H1 (cell line): Measurements from ENCODE around the gene PRRG3.

Experiments
- CTCF ChIP-seq, 3 experiments: IDR thresholded peaks; 1 replicate in 2 of 3; 2 replicates in 1 of 3; pipeline versions ENCODE4 v1.5.1 to v1.6.1; 2011; ENCODE audit warnings: low read length in 3 of 3, mild to moderate bottlenecking in 3 of 3, inconsistent platforms in 2 of 3, low read depth in 1 of 3, moderate library complexity in 1 of 3; ENCODE audit not compliant: insufficient read depth in 1 of 3; ENCODE audit errors: control extremely low read depth in 1 of 3
- JUND ChIP-seq: IDR thresholded peaks from 2 replicates; pipeline ENCODE4 v1.6.1; 2011; ENCODE audit warnings: mild to moderate bottlenecking, improper control_type of control experiment, low read length
- POLR2A ChIP-seq, 2 experiments: IDR thresholded peaks; 1 replicate in 1 of 2; 2 replicates in 1 of 2; pipeline ENCODE4 v1.6.1; 2011; ENCODE audit warnings: low read depth in 2 of 2, low read length in 2 of 2, mild to moderate bottlenecking in 2 of 2; ENCODE audit errors: control extremely low read depth in 1 of 2
- RFX5 ChIP-seq: IDR thresholded peaks from 2 replicates; pipeline ENCODE4 v1.6.1; 2011; ENCODE audit warnings: low read depth, low read length, improper control_type of control experiment, borderline replicate concordance
- SRF ChIP-seq: IDR thresholded peaks from 2 replicates; pipeline ENCODE4 v1.6.1; 2011; ENCODE audit warnings: mild to moderate bottlenecking, low read depth, low read length, moderate library complexity
- TF ChIP-seq, protein P1 (sequence below): IDR thresholded peaks from 2 replicates; pipeline ENCODE4 v1.6.1; 2011; ENCODE audit warnings: low read depth, mild to moderate bottlenecking, low read length; ENCODE audit not compliant: insufficient read depth

GRCh38 chrX:151711154-151711553 lies 15.9 kb downstream of the PRRG3 start:
- TF ChIP-seq SRF = no peak
- no peak for TF ChIP-seq RFX5
- TF ChIP-seq CTCF (IDR thresholded peaks at IDR 0.05; ENCODE audit: control extremely low read depth in 1 of 3, insufficient read depth in 1 of 3, low read depth in 1 of 3, low read length in 3 of 3) = no peak
- TF ChIP-seq, protein P1, sequence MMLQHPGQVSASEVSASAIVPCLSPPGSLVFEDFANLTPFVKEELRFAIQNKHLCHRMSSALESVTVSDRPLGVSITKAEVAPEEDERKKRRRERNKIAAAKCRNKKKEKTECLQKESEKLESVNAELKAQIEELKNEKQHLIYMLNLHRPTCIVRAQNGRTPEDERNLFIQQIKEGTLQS = no peak
- no peak for TF ChIP-seq JUND
- no peak for TF ChIP-seq POLR2A (IDR thresholded peaks at IDR 0.05; ENCODE audit: control extremely low read depth in 1 of 2, low read depth in 2 of 2, low read length in 2 of 2)
